Fibroblast of villous mesenchyme (primary cell): Measurements from ENCODE around the gene ZNF423. TPM values are rescaled to one million over a fixed set of nuclear protein-coding genes. Genes with fewer than 3 reads are reported as not detected.

Experiments
- DNase-seq: peaks from one replicate; pipeline ENCODE4 v3.0.0-alpha.2; 2010; ENCODE audit warnings: low read depth
- H3K4me3 ChIP-seq: 2 replicates; pipeline ENCODE4 v1.5.1; 2011; ENCODE audit warnings: low read depth, mild to moderate bottlenecking, low read length
- CTCF ChIP-seq: IDR thresholded peaks from 2 replicates; pipeline ENCODE4 v1.5.1; 2012; ENCODE audit warnings: low read depth, mild to moderate bottlenecking, low read length; ENCODE audit not compliant: insufficient read depth
- total RNA-seq: library from RNA; depleted of rRNA; stranded (reverse); fragments of >200 nt; gene quantifications from 2 replicates; pipeline ENCODE4 v1.2.3, GENCODE V29; 2012

ZNF423 gene
- total RNA-seq, 1 donor: 0.43 TPM

- no peak for DNase-seq
- no peak for TF ChIP-seq CTCF
- no peak overlapping the region for H3K4me3 ChIP-seq
These were observed 190.3 kb downstream of the ZNF423 start for GRCh38 chr16:49665482-49666230.

GRCh38 chr16:49664221-49665215 lies 191.4 kb downstream of the ZNF423 start:
- TF ChIP-seq CTCF: no peak
- no peak for DNase-seq
- no peak overlapping the region for H3K4me3 ChIP-seq

DNA sequence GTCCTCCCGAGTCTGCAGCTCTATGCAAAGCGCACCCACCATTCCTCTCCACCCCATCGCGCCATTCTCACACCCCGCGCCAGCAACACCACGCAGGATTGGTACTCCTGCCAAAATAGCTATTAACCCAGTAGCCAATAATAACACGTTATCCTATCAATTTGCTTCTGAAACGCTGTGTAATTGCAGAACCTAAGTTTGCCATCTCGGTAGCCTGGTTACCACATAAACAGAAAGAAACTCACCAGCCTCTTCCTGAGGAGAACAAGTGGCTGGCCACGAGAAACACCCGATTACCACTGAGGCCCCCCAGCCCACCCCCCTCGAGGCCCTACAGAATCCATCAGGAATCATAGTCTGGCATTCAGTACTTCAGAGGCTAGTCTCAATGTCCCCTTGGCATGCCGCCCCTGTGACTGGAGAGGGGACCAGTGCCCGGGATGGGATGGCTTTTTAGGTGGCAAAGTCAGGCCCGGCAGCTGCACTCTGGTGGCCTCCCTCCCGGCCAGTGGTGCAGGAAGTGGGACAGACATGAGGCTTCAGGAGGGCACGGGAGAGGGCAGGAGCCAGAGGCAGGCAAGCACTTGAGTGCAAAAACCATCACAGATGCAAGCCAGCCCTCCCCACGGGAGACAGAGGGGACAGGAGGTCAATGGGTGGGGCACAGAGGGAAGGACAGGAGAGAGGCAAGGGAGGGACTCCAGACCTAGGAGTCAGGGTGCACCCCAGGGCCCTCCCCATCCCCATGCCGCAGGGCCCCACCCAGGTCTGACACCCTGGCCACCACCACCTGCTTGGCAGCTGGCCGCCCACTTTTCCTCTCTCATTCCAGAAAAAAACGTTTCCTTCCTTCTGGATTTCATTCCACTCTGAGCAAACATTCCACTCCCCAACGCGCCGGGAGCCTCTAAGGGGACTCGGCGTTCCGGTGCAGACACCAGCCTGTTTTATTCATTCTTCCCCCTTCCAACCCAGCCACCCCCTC lies 192.5 kb downstream of the ZNF423 start:
- no peak for DNase-seq
- TF ChIP-seq CTCF: no peak
- H3K4me3 ChIP-seq: no peak overlapping the region

- no peak overlapping the region for H3K4me3 ChIP-seq
- no peak for DNase-seq
- no peak for TF ChIP-seq CTCF
These were observed 193.3 kb downstream of the ZNF423 start for GRCh38 chr16:49662569-49662968.

DNA sequence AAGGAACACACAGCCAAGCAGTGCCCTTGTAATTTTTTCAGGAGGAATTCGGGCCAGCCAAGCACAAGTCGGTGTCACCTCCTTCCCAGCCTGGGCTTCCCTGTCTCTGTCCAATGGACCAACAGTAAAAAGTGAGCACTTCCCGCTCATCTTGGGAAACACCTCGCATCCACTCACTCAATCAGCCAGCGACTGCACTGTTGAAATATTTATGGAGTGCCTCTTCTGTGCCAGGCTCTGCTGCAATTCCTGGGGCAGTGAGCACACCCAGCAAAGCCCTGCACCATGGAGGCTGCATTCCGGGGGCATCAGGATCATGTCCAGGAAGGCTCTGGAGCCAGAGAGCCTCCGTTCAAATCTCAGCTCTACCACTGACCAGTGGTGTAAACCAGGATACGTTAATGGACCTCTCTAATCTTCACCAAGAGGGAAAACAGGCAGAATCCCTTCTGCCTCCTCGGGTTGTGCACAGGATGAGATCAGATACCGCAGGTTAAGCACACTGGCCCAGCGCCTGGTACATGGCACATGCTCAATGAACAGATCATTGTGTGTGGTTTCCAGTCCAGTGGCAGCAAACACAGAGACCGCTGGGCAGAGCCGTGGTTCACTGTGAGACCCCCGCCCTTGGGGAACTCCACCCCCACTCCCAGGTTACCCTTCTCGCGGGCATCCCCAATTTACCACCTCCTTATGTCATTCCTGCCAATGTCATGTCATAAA lies 194.3 kb downstream of the ZNF423 start:
- H3K4me3 ChIP-seq: no peak overlapping the region
- no peak for DNase-seq
- TF ChIP-seq CTCF: no peak

GRCh38 chr16:49660626-49661025 lies 195.3 kb downstream of the ZNF423 start:
- DNase-seq: no peak
- no peak overlapping the region for H3K4me3 ChIP-seq
- no peak for TF ChIP-seq CTCF
